GM19328 (cell line): Measurements from ENCODE around the gene ATP5F1D.

Source experiments
- ATAC-seq: cut with Tn5 transposase; IDR thresholded peaks from one replicate; pipeline ENCODE4 v1.9.1; 2021; ENCODE audit warnings: mild to moderate bottlenecking, moderate library complexity; ENCODE audit not compliant: unreplicated experiment

ATP5F1D gene

GRCh38 chr19:1220477-1220930 lies 21.0 kb upstream of the ATP5F1D start:
- no peak for ATAC-seq

GRCh38 chr19:1220976-1221903 lies 20.3 kb upstream of the ATP5F1D start:
- no peak for ATAC-seq

GRCh38 chr19:1221904-1222255 lies 19.7 kb upstream of the ATP5F1D start:
- ATAC-seq: no peak

- no peak for ATAC-seq
These were observed 19.2 kb upstream of the ATP5F1D start for GRCh38 chr19:1222394-1222793.

GRCh38 chr19:1223018-1223855 lies 18.3 kb upstream of the ATP5F1D start:
- no peak for ATAC-seq

- ATAC-seq: no peak
These were observed 17.3 kb upstream of the ATP5F1D start for GRCh38 chr19:1224047-1224825.

GRCh38 chr19:1224847-1225246 lies 16.7 kb upstream of the ATP5F1D start:
- no peak for ATAC-seq

GRCh38 chr19:1225440-1226226 lies 15.9 kb upstream of the ATP5F1D start:
- ATAC-seq: no peak

- ATAC-seq: no peak
These were observed 15.4 kb upstream of the ATP5F1D start for GRCh38 chr19:1226227-1226518.

- no peak for ATAC-seq
These were observed 14.8 kb upstream of the ATP5F1D start for GRCh38 chr19:1226522-1227303.

GRCh38 chr19:1227304-1228054 lies 14.1 kb upstream of the ATP5F1D start:
- ATAC-seq: no peak

GRCh38 chr19:1228161-1228957 lies 13.2 kb upstream of the ATP5F1D start:
- no peak for ATAC-seq

- no peak for ATAC-seq
These were observed 12.3 kb upstream of the ATP5F1D start for GRCh38 chr19:1229056-1229923.

GRCh38 chr19:1229924-1230782 lies 11.4 kb upstream of the ATP5F1D start:
- no peak for ATAC-seq

GRCh38 chr19:1230783-1231489 lies 10.6 kb upstream of the ATP5F1D start:
- no peak for ATAC-seq
